ENCODE results near the gene MAD1L1.

- TF ChIP-seq EZH2 (IDR thresholded peaks at IDR 0.05; ENCODE audit: insufficient read depth, poor library complexity, severe bottlenecking) (no peak), EZH2phosphoT487 (IDR thresholded peaks at IDR 0.05; ENCODE audit: insufficient read depth, low read depth) (no peak)
These were observed 120.2 kb downstream of the MAD1L1 start for GRCh38 chr7:2112261-2113198.
